ENCODE results near the gene GPR62. TPM values are rescaled to one million over a fixed set of nuclear protein-coding genes. Genes with fewer than 3 reads are reported as not detected.

GPR62 gene
- total RNA-seq, 1 donor from 2014 or later, result not detected

Other genes starting within 250 kb of the GPR62 start
- 0.05 TPM for gene GRM2, start 248.3 kb upstream of the GPR62 start, total RNA-seq
- not detected for gene IQCF6, start 176.1 kb upstream of the GPR62 start, total RNA-seq
- not detected for gene IQCF2, start 93.8 kb upstream of the GPR62 start, total RNA-seq
- gene IQCF5, start 79.8 kb upstream of the GPR62 start, total RNA-seq, result not detected
- not detected for gene IQCF1, start 52.0 kb upstream of the GPR62 start, total RNA-seq
- 7.6 TPM for gene RRP9, start 13.5 kb upstream of the GPR62 start, total RNA-seq
- gene PARP3, start 13.0 kb upstream of the GPR62 start, total RNA-seq, result 23.7 TPM
- gene PCBP4, start 12.1 kb downstream of the GPR62 start, total RNA-seq, result 7.4 TPM
- 113 TPM for gene ABHD14B, start 18.7 kb downstream of the GPR62 start, total RNA-seq
- 13.8 TPM for gene ABHD14A, start 19.7 kb downstream of the GPR62 start, total RNA-seq
- gene ACY1, start 28.2 kb downstream of the GPR62 start, total RNA-seq, result 301 TPM
- 392 TPM for gene RPL29, start 40.5 kb downstream of the GPR62 start, total RNA-seq
- 4.3 TPM for gene DUSP7, start 101.2 kb downstream of the GPR62 start, total RNA-seq
- 2.1 TPM for gene POC1A, start 199.0 kb downstream of the GPR62 start, total RNA-seq
- gene ALAS1, start 242.8 kb downstream of the GPR62 start, total RNA-seq, result 187 TPM